ENCODE results near the gene CD247. TPM values are rescaled to one million over a fixed set of nuclear protein-coding genes. Genes with fewer than 3 reads are reported as not detected.

The CD247 gene
- total RNA-seq, 4 donors from 2014 or later = 1.5 to 6.4 (median 3.4) TPM; not detected in 1

GRCh38 chr1:167492481-167492910, 25.8 kb downstream of the CD247 start:
- H3K36me3 ChIP-seq = no peaks in the 10 kb centered on the region
- no peak for DNase-seq
- 69 to 74% methylated on average over 5 of the region's 5 CpGs for WGBS, 2 donors (ENCODE audit: low coverage in 1 of 2)
- in situ Hi-C loops (cut with MboI; ENCODE audit: low pct_ligation_motif_present in 1 of 4, low pct_unique_long_range_greater_than_20kb in 1 of 4, low sequenced_read_pairs in 3 of 4) (no loop called here), intact Hi-C loops (cut with DNase I; ENCODE audit: low total_unique reads) (no loop called here)
- no peaks in the 10 kb centered on the region for H3K4me1 ChIP-seq
- H3K4me3 ChIP-seq = no peak overlapping the region
- no peak overlapping the region for H3K27ac ChIP-seq
- peaks cover 10% of the 10 kb centered on the region for H3K27me3 ChIP-seq
- no peak for TF ChIP-seq POLR2AphosphoS5 (IDR thresholded peaks at IDR 0.05)
- TF ChIP-seq POLR2A (IDR thresholded peaks at IDR 0.05) = no peak
- no peak for TF ChIP-seq CTCF (IDR thresholded peaks at IDR 0.05)
- TF ChIP-seq EP300 (IDR thresholded peaks at IDR 0.05; ENCODE audit: low read depth) = no peak
- H3K9me3 ChIP-seq = no peaks in the 10 kb centered on the region

GRCh38 chr1:167491586-167492461, 26.5 kb downstream of the CD247 start:
- peaks cover 10% of the 10 kb centered on the region for H3K27me3 ChIP-seq
- H3K9me3 ChIP-seq = no peaks in the 10 kb centered on the region
- in situ Hi-C loops (cut with MboI; ENCODE audit: low pct_ligation_motif_present in 1 of 4, low pct_unique_long_range_greater_than_20kb in 1 of 4, low sequenced_read_pairs in 3 of 4) = no loop called here
- DNase-seq = no peak
- 65 to 73% methylated on average over 11 to 12 of the region's 12 CpGs for WGBS, 2 donors (ENCODE audit: low coverage in 1 of 2)
- no peak overlapping the region for H3K4me3 ChIP-seq
- H3K36me3 ChIP-seq = no peaks in the 10 kb centered on the region
- no peaks in the 10 kb centered on the region for H3K4me1 ChIP-seq
- no peak for TF ChIP-seq EP300 (IDR thresholded peaks at IDR 0.05; ENCODE audit: low read depth)
- no peak for TF ChIP-seq CTCF (IDR thresholded peaks at IDR 0.05)
- no peak for TF ChIP-seq POLR2AphosphoS5 (IDR thresholded peaks at IDR 0.05)
- TF ChIP-seq POLR2A (IDR thresholded peaks at IDR 0.05) = no peak
- intact Hi-C loops (cut with DNase I; ENCODE audit: low total_unique reads) = no loop called here
- H3K27ac ChIP-seq = no peak overlapping the region

GRCh38 chr1:167490765-167491164, 27.6 kb downstream of the CD247 start:
- in situ Hi-C loops (cut with MboI; ENCODE audit: low pct_ligation_motif_present in 1 of 4, low pct_unique_long_range_greater_than_20kb in 1 of 4, low sequenced_read_pairs in 3 of 4) = no loop called here
- TF ChIP-seq CTCF (IDR thresholded peaks at IDR 0.05) (no peak), POLR2AphosphoS5 (IDR thresholded peaks at IDR 0.05) (no peak), EP300 (IDR thresholded peaks at IDR 0.05; ENCODE audit: low read depth) (no peak), POLR2A (IDR thresholded peaks at IDR 0.05) (no peak)

GRCh38 chr1:167489571-167490340, 28.6 kb downstream of the CD247 start:
- H3K4me3 ChIP-seq = no peak overlapping the region
- DNase-seq = no peak
- H3K36me3 ChIP-seq = no peaks in the 10 kb centered on the region
- H3K27ac ChIP-seq = no peak overlapping the region
- peaks cover 10% of the 10 kb centered on the region for H3K27me3 ChIP-seq
- H3K4me1 ChIP-seq = peaks cover 0 to 7% (median 0%) of the 10 kb centered on the region in 4 donors
- H3K9me3 ChIP-seq = no peaks in the 10 kb centered on the region
- TF ChIP-seq CTCF (IDR thresholded peaks at IDR 0.05) = no peak
- no peak for TF ChIP-seq POLR2A (IDR thresholded peaks at IDR 0.05)
- TF ChIP-seq EP300 (IDR thresholded peaks at IDR 0.05; ENCODE audit: low read depth) = no peak
- TF ChIP-seq POLR2AphosphoS5 (IDR thresholded peaks at IDR 0.05) = no peak
- 85 to 97% methylated on average over 7 to 20 of the region's 20 CpGs for WGBS, 2 donors (ENCODE audit: low coverage in 1 of 2)
- intact Hi-C loops (cut with DNase I; ENCODE audit: low total_unique reads) = no loop called here
- in situ Hi-C loops (cut with MboI; ENCODE audit: low pct_ligation_motif_present in 1 of 4, low pct_unique_long_range_greater_than_20kb in 1 of 4, low sequenced_read_pairs in 3 of 4) = no loop called here

More at GRCh38 chr1:167490765-167491164, 27.6 kb downstream of the CD247 start:
- Histone ChIP-seq H3K27ac (no peak overlapping the region), H3K4me1 (peaks cover 0 to 2% (median 0%) of the 10 kb centered on the region in 4 donors), H3K27me3 (peaks cover 10% of the 10 kb centered on the region), H3K36me3 (no peaks in the 10 kb centered on the region), H3K4me3 (no peak overlapping the region), H3K9me3 (no peaks in the 10 kb centered on the region)
- DNase-seq = no peak
- 76 to 80% methylated on average over 2 to 5 of the region's 5 CpGs for WGBS, 2 donors (ENCODE audit: low coverage in 1 of 2)
- intact Hi-C loops (cut with DNase I; ENCODE audit: low total_unique reads) = no loop called here

Measured in transverse colon (tissue), 4 donors.